Breast epithelium (tissue), 3 donors: ENCODE data around the gene SH3BP4.

Experiments
- POLR2A ChIP-seq: fragments of 450-650 bp; IDR thresholded peaks from one replicate; pipeline ENCODE4 v1.6.1; 2016; ENCODE audit warnings: antibody characterized with exemption, mild to moderate bottlenecking, moderate library complexity
- POLR2AphosphoS5 ChIP-seq, 3 donors: sonication (generic); formaldehyde crosslinking; IDR thresholded peaks; one replicate each; pipeline ENCODE4 v1.6.1; 2017; ENCODE audit warnings: antibody characterized with exemption in 3 of 3

- TF ChIP-seq POLR2A (no peak), POLR2AphosphoS5 (IDR thresholded peaks at IDR 0.05) (no peak)
Observed at GRCh38 chr2:234950730-234951663, 820 bp upstream of the SH3BP4 start.
